ENCODE data around the gene GSTM4.

Gene GSTM4

GRCh38 chr1:109623601-109624161 is 32.2 kb upstream of the GSTM4 start:
- Histone ChIP-seq H3K4me3 (ENCODE audit: low read depth, low read length, poor library complexity, severe bottlenecking) (peak overlapping the region; percentile 55), H3K4me1 (ENCODE audit: insufficient read depth, low read length, severe bottlenecking) (peaks cover 54% of the 10 kb centered on the region), H3K36me3 (ENCODE audit: insufficient read depth, low read length) (peaks cover 17% of the 10 kb centered on the region), H3K9ac (ENCODE audit: low read length) (peak overlapping the region; percentile 63; the same call in 1 of the 2 replicates), H2AFZ (ENCODE audit: low read length) (no peak overlapping the region), H4K20me1 (ENCODE audit: insufficient read depth, low read length) (no peaks in the 10 kb centered on the region), H3F3A (ENCODE audit: insufficient read depth, low read length) (no peaks in the 10 kb centered on the region), H3K27ac (ENCODE audit: low read depth, low read length, poor library complexity, severe bottlenecking) (peak overlapping the region; percentile 79), H3K9me3 (ENCODE audit: low read length) (no peaks in the 10 kb centered on the region), H3K27me3 (ENCODE audit: insufficient read depth, low read length) (no peaks in the 10 kb centered on the region), H3K9me2 (ENCODE audit: low read depth, low read length) (no peaks in the 10 kb centered on the region), H3K79me2 (ENCODE audit: insufficient read depth, low read length) (no peaks in the 10 kb centered on the region), H3K4me2 (ENCODE audit: low read length) (peak overlapping the region; percentile 75)
- TF ChIP-seq EZH2 (IDR thresholded peaks at IDR 0.05; ENCODE audit: borderline replicate concordance, low read length) = no peak

GRCh38 chr1:109624201-109625010 is 31.5 kb upstream of the GSTM4 start:
- H3K4me2 ChIP-seq (ENCODE audit: low read length) = peak overlapping the region; percentile 75
- no peaks in the 10 kb centered on the region for H3K27me3 ChIP-seq (ENCODE audit: insufficient read depth, low read length)
- H3K79me2 ChIP-seq (ENCODE audit: insufficient read depth, low read length) = no peaks in the 10 kb centered on the region
- TF ChIP-seq EZH2 (IDR thresholded peaks at IDR 0.05; ENCODE audit: borderline replicate concordance, low read length) (no peak), CTCF (IDR thresholded peaks at IDR 0.05; ENCODE audit: low read length) (no peak)
- H2AFZ ChIP-seq (ENCODE audit: low read length) = no peak overlapping the region
- peaks cover 25% of the 10 kb centered on the region for H3K36me3 ChIP-seq (ENCODE audit: insufficient read depth, low read length)
- no peaks in the 10 kb centered on the region for H3K9me2 ChIP-seq (ENCODE audit: low read depth, low read length)
- H3K9me3 ChIP-seq (ENCODE audit: low read length) = no peaks in the 10 kb centered on the region
- peak overlapping the region; percentile 55 for H3K4me3 ChIP-seq (ENCODE audit: low read depth, low read length, poor library complexity, severe bottlenecking)
- H3K4me1 ChIP-seq (ENCODE audit: insufficient read depth, low read length, severe bottlenecking) = peaks cover 47% of the 10 kb centered on the region
- H3K9ac ChIP-seq (ENCODE audit: low read length) = peak overlapping the region; percentile 63; the same call in 1 of the 2 replicates
- H4K20me1 ChIP-seq (ENCODE audit: insufficient read depth, low read length) = no peaks in the 10 kb centered on the region
- no peaks in the 10 kb centered on the region for H3F3A ChIP-seq (ENCODE audit: insufficient read depth, low read length)
- H3K27ac ChIP-seq (ENCODE audit: low read depth, low read length, poor library complexity, severe bottlenecking) = peak overlapping the region; percentile 79

DNA sequence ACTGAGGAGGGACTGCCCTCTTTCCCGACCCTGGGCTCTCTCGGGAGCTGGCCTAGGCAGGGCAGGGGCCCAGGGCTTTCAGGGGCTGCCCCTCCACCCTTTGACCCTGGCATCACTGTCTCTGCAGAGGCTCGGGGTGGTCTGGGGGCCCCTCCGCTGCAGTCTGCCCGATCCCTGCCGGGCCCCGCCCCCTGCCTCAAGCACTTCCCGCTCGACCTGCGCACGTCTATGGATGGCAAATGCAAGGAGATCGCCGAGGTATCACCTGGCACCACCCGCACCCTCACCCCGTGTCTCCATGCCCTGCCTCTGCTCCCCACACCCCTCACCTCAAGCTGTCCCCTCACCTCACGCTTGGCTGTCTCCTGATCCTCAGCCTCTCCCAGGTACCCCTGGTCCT is 30.7 kb upstream of the GSTM4 start:
- peak overlapping the region; percentile 79 for H3K27ac ChIP-seq (ENCODE audit: low read depth, low read length, poor library complexity, severe bottlenecking)
- TF ChIP-seq CTCF (IDR thresholded peaks at IDR 0.05; ENCODE audit: low read length) = no peak
- H2AFZ ChIP-seq (ENCODE audit: low read length) = no peak overlapping the region
- no peak overlapping the region; the same call in 1 of the 2 replicates for H3K4me2 ChIP-seq (ENCODE audit: low read length)
- no peaks in the 10 kb centered on the region for H3K27me3 ChIP-seq (ENCODE audit: insufficient read depth, low read length)
- peaks cover 46% of the 10 kb centered on the region for H3K4me1 ChIP-seq (ENCODE audit: insufficient read depth, low read length, severe bottlenecking)
- no peaks in the 10 kb centered on the region for H3F3A ChIP-seq (ENCODE audit: insufficient read depth, low read length)
- no peak overlapping the region; the same call in 1 of the 2 replicates for H3K9ac ChIP-seq (ENCODE audit: low read length)
- H3K4me3 ChIP-seq (ENCODE audit: low read depth, low read length, poor library complexity, severe bottlenecking) = no peak overlapping the region
- no peaks in the 10 kb centered on the region for H3K79me2 ChIP-seq (ENCODE audit: insufficient read depth, low read length)
- H4K20me1 ChIP-seq (ENCODE audit: insufficient read depth, low read length) = no peaks in the 10 kb centered on the region
- H3K9me3 ChIP-seq (ENCODE audit: low read length) = no peaks in the 10 kb centered on the region
- no peaks in the 10 kb centered on the region for H3K9me2 ChIP-seq (ENCODE audit: low read depth, low read length)
- peaks cover 32% of the 10 kb centered on the region for H3K36me3 ChIP-seq (ENCODE audit: insufficient read depth, low read length)
